HepG2 (cell line): ENCODE data around the gene TFEB. TPM values are rescaled to one million over a fixed set of nuclear protein-coding genes. Genes with fewer than 3 reads are reported as not detected.

Experiments used
- AGO1 ChIP-seq: fragments of 200-400 bp; formaldehyde crosslinking; IDR thresholded peaks from 2 replicates; pipeline ENCODE4 v1.6.1; 2017; ENCODE audit warnings: mild to moderate bottlenecking, low read depth, low read length, moderate library complexity; ENCODE audit not compliant: poor library complexity, severe bottlenecking
- CENPX ChIP-seq: sonication (generic); formaldehyde crosslinking; IDR thresholded peaks from 2 replicates; pipeline ENCODE4 v1.9.0; 2021; ENCODE audit warnings: mild to moderate bottlenecking, missing genetic modification reagents, moderate library complexity
- IRF9 ChIP-seq: sonication (generic); formaldehyde crosslinking; IDR thresholded peaks from 2 replicates; pipeline ENCODE4 v1.8.0; 2022; ENCODE audit warnings: missing genetic modification reagents, mild to moderate bottlenecking, borderline replicate concordance
- MIER2 ChIP-seq: IDR thresholded peaks from 2 replicates; pipeline ENCODE4 v1.6.1; 2016; ENCODE audit warnings: missing biosample characterization, missing genetic modification reagents
- MZF1 ChIP-seq: sonication (generic); formaldehyde crosslinking; IDR thresholded peaks from 2 replicates; pipeline ENCODE4 v1.8.1; 2023; ENCODE audit warnings: mild to moderate bottlenecking, missing genetic modification reagents, borderline replicate concordance
- SAFB2 ChIP-seq: sonication (generic); formaldehyde crosslinking; IDR thresholded peaks from 2 replicates; pipeline ENCODE4 v1.5.1; 2020; ENCODE audit warnings: missing genetic modification reagents, low read depth, mild to moderate bottlenecking, borderline replicate concordance
- ZBTB46 ChIP-seq: sonication (generic); formaldehyde crosslinking; IDR thresholded peaks from 2 replicates; pipeline ENCODE4 v1.4.0; 2020; ENCODE audit warnings: mild to moderate bottlenecking, missing genetic modification reagents, borderline replicate concordance
- ZFY ChIP-seq: sonication (generic); formaldehyde crosslinking; IDR thresholded peaks from 2 replicates; pipeline ENCODE4 v1.4.0; 2020; ENCODE audit warnings: missing genetic modification reagents
- ZNF17 ChIP-seq: sonication (generic); formaldehyde crosslinking; IDR thresholded peaks from 2 replicates; pipeline ENCODE4 v1.5.0; 2020; ENCODE audit warnings: mild to moderate bottlenecking, missing genetic modification reagents
- ZNF24 ChIP-seq: fragments of 450-650 bp; IDR thresholded peaks from 2 replicates; pipeline ENCODE4 v1.6.1; 2017; ENCODE audit warnings: antibody characterized with exemption, mild to moderate bottlenecking
- ZNF30 ChIP-seq: sonication (generic); formaldehyde crosslinking; IDR thresholded peaks from 2 replicates; pipeline ENCODE4 v1.5.0; 2020; ENCODE audit warnings: mild to moderate bottlenecking, missing genetic modification reagents
- ZNF317 ChIP-seq: sonication (generic); formaldehyde crosslinking; IDR thresholded peaks from 2 replicates; pipeline ENCODE4 v1.5.0; 2020; ENCODE audit warnings: mild to moderate bottlenecking, missing genetic modification reagents
- ZNF503 ChIP-seq: sonication (generic); formaldehyde crosslinking; IDR thresholded peaks from 2 replicates; pipeline ENCODE4 v1.4.0; 2020; ENCODE audit warnings: missing genetic modification reagents
- ZNF530 ChIP-seq: sonication (generic); formaldehyde crosslinking; IDR thresholded peaks from 2 replicates; pipeline ENCODE4 v1.5.0; 2020; ENCODE audit warnings: low read depth, mild to moderate bottlenecking, missing genetic modification reagents
- ZNF570 ChIP-seq: sonication (generic); formaldehyde crosslinking; IDR thresholded peaks from 2 replicates; pipeline ENCODE4 v1.4.0; 2020; ENCODE audit warnings: mild to moderate bottlenecking, missing genetic modification reagents, borderline replicate concordance
- ZNF577 ChIP-seq: sonication (generic); formaldehyde crosslinking; IDR thresholded peaks from 2 replicates; pipeline ENCODE4 v1.4.0; 2020; ENCODE audit warnings: mild to moderate bottlenecking, low read depth, missing genetic modification reagents, borderline replicate concordance
- ZNF644 ChIP-seq: IDR thresholded peaks from 2 replicates; pipeline ENCODE4 v1.6.1; 2016; ENCODE audit warnings: low read depth
- ZNF704 ChIP-seq: sonication (generic); formaldehyde crosslinking; IDR thresholded peaks from 2 replicates; pipeline ENCODE4 v1.8.1; 2023; ENCODE audit warnings: mild to moderate bottlenecking, inconsistent platforms, moderate library complexity, missing genetic modification reagents, borderline replicate concordance
- ZNF766 ChIP-seq: sonication (generic); formaldehyde crosslinking; IDR thresholded peaks from 2 replicates; pipeline ENCODE4 v1.5.0; 2020; ENCODE audit warnings: missing genetic modification reagents, borderline replicate concordance
- ZNF776 ChIP-seq: sonication (generic); formaldehyde crosslinking; IDR thresholded peaks from 2 replicates; pipeline ENCODE4 v1.4.0; 2020; ENCODE audit warnings: mild to moderate bottlenecking, missing genetic modification reagents
- ZNF784 ChIP-seq: sonication (generic); formaldehyde crosslinking; IDR thresholded peaks from 2 replicates; pipeline ENCODE4 v1.5.1; 2020; ENCODE audit warnings: missing genetic modification reagents, mild to moderate bottlenecking, borderline replicate concordance
- ZSCAN21 ChIP-seq: sonication (generic); formaldehyde crosslinking; IDR thresholded peaks from 2 replicates; pipeline ENCODE4 v1.8.0; 2022; ENCODE audit warnings: mild to moderate bottlenecking, missing genetic modification reagents, moderate library complexity, borderline replicate concordance
- ZSCAN9 ChIP-seq: IDR thresholded peaks from 2 replicates; pipeline ENCODE4 v1.6.1; 2016; ENCODE audit warnings: borderline replicate concordance
- polyA plus RNA-seq, 8 experiments: library from polyadenylated mRNA; depleted of rRNA in 3 of 8; stranded (reverse) in 7 of 8; unstranded in 1 of 8; fragments of >200 nt; fragmentation: Illumina TruSeq in 4 of 8; extraction: Trizol in 4 of 8; gene quantifications; 2 replicates each; pipeline versions ENCODE4 v1.2.1 to v1.2.3, GENCODE V29; 2011 to 2016; ENCODE audit warnings: low read depth in 4 of 8, missing spikeins in 1 of 8, mixed read lengths in 1 of 8; ENCODE audit not compliant: insufficient read depth in 1 of 8
- total RNA-seq, 5 experiments: library from RNA; depleted of rRNA; stranded (reverse); fragments of >200 nt; fragmentation: Illumina TruSeq; extraction: Trizol; gene quantifications; 2 replicates each; pipeline ENCODE4 v1.2.3, GENCODE V29; 2016; ENCODE audit warnings: low read depth in 1 of 5

TFEB gene
- total and polyA plus RNA-seq, 2 of the 13 experiments (the other 11 are each of a cell fraction or from before 2014, with no cell fraction given), result 13.3 to 18.7 TPM

GRCh38 chr6:41682056-41682477 lies 53.3 kb downstream of the TFEB start (continued):
- no peak for TF ChIP-seq MZF1
- no peak for TF ChIP-seq ZNF17 (CRISPR knock-in tag)
- TF ChIP-seq SAFB2 (CRISPR knock-in tag), result 0 out of 2 replicates have a peak, but pooled peaks have one; percentile 21
- TF ChIP-seq ZFY, result 0 out of 2 replicates have a peak, but pooled peaks have one; percentile 14
- TF ChIP-seq ZNF24, result no peak
- no peak for TF ChIP-seq ZNF317 (CRISPR knock-in tag)
- TF ChIP-seq IRF9, result 0 out of 2 replicates have a peak, but pooled peaks have one; percentile 48
- TF ChIP-seq ZSCAN9, result 0 out of 2 replicates have a peak, but pooled peaks have one; percentile 29
- no peak for TF ChIP-seq ZNF577 (CRISPR knock-in tag)
- no peak for TF ChIP-seq ZNF784 (CRISPR knock-in tag)
- no peak for TF ChIP-seq CENPX (CRISPR knock-in tag)
- no peak for TF ChIP-seq AGO1
- TF ChIP-seq ZNF776 (CRISPR knock-in tag), result no peak
- no peak for TF ChIP-seq ZNF644
- TF ChIP-seq ZNF766 (CRISPR knock-in tag), result no peak
- TF ChIP-seq ZSCAN21 (CRISPR knock-in tag), result no peak; the same call in 1 of the 2 replicates
- no peak for TF ChIP-seq MIER2 (CRISPR knock-in tag)
- TF ChIP-seq ZNF503 (CRISPR knock-in tag), result no peak
- TF ChIP-seq ZNF530 (CRISPR knock-in tag), result no peak
- TF ChIP-seq ZNF704 (CRISPR knock-in tag), result no peak
- TF ChIP-seq ZBTB46, result no peak
- TF ChIP-seq ZNF570, result no peak
- no peak for TF ChIP-seq ZNF30 (CRISPR knock-in tag)
